HL-60 (cell line): ENCODE data around the gene FARS2.

Source experiments
- POLR2AphosphoS5 ChIP-seq: IDR thresholded peaks from 2 replicates; pipeline ENCODE4 v1.6.1; 2012; ENCODE audit warnings: low read depth
- SPI1 ChIP-seq: IDR thresholded peaks from 2 replicates; pipeline ENCODE4 v1.6.1; 2012; ENCODE audit warnings: low read depth, mild to moderate bottlenecking, borderline replicate concordance
- TF ChIP-seq, protein P1 (sequence below): IDR thresholded peaks from one replicate; pipeline ENCODE4 v1.5.1; 2011; ENCODE audit warnings: low read length, control low read depth, inconsistent platforms; ENCODE audit not compliant: insufficient read depth
- TF ChIP-seq, protein P2 (sequence below): IDR thresholded peaks from 2 replicates; pipeline ENCODE4 v1.6.1; 2012; ENCODE audit warnings: low read depth; ENCODE audit not compliant: insufficient replicate concordance

DNA sequence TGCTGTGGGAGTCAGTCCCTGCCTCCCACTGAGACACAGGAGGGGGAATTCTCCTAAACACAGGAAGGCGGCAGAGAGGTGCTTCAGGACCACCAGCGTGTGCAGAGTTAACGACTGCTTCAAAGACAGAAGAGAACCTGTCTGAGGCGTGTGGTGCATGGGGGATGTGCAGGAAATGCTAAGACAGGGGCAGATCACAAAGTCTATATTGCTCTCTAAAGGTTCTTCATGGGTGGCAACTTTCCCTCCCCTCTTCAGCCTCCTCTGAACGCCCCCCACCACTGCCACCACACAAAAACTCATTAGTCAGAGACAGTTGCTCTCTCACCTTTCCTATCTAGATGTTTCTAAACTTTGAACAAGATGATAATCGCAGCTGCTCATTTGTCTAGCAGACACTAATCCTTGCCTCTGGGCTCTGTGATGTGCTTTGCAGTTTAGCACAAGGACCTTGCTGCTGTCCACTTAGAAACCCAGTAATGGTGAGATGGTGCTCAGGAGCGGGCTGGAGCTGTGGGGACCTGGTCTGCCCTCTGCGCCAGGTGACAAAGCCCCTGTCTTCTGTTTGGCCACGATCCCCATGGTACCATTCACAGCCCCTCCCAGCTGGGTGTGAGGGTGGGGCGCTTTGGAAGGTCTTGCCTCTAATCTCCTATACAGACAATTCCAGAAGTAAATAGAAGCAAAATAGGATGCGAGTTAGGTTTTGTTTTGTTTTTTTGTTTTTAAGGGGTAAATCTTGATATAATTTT, 525.8 kb downstream of the FARS2 start:
- TF ChIP-seq, protein P1, sequence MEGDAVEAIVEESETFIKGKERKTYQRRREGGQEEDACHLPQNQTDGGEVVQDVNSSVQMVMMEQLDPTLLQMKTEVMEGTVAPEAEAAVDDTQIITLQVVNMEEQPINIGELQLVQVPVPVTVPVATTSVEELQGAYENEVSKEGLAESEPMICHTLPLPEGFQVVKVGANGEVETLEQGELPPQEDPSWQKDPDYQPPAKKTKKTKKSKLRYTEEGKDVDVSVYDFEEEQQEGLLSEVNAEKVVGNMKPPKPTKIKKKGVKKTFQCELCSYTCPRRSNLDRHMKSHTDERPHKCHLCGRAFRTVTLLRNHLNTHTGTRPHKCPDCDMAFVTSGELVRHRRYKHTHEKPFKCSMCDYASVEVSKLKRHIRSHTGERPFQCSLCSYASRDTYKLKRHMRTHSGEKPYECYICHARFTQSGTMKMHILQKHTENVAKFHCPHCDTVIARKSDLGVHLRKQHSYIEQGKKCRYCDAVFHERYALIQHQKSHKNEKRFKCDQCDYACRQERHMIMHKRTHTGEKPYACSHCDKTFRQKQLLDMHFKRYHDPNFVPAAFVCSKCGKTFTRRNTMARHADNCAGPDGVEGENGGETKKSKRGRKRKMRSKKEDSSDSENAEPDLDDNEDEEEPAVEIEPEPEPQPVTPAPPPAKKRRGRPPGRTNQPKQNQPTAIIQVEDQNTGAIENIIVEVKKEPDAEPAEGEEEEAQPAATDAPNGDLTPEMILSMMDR: no peak
- no peak for TF ChIP-seq POLR2AphosphoS5
- TF ChIP-seq SPI1: no peak
- TF ChIP-seq, protein P2, sequence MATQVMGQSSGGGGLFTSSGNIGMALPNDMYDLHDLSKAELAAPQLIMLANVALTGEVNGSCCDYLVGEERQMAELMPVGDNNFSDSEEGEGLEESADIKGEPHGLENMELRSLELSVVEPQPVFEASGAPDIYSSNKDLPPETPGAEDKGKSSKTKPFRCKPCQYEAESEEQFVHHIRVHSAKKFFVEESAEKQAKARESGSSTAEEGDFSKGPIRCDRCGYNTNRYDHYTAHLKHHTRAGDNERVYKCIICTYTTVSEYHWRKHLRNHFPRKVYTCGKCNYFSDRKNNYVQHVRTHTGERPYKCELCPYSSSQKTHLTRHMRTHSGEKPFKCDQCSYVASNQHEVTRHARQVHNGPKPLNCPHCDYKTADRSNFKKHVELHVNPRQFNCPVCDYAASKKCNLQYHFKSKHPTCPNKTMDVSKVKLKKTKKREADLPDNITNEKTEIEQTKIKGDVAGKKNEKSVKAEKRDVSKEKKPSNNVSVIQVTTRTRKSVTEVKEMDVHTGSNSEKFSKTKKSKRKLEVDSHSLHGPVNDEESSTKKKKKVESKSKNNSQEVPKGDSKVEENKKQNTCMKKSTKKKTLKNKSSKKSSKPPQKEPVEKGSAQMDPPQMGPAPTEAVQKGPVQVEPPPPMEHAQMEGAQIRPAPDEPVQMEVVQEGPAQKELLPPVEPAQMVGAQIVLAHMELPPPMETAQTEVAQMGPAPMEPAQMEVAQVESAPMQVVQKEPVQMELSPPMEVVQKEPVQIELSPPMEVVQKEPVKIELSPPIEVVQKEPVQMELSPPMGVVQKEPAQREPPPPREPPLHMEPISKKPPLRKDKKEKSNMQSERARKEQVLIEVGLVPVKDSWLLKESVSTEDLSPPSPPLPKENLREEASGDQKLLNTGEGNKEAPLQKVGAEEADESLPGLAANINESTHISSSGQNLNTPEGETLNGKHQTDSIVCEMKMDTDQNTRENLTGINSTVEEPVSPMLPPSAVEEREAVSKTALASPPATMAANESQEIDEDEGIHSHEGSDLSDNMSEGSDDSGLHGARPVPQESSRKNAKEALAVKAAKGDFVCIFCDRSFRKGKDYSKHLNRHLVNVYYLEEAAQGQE: no peak
